Fibroblast of pulmonary artery (primary cell): Measurements from ENCODE around the gene DUSP7.

ENCODE experiments used
- DNase-seq: peaks from one replicate; pipeline ENCODE4 v3.0.0-alpha.2; 2010; ENCODE audit warnings: low read depth
- H3K4me3 ChIP-seq: replicated peaks from 2 replicates; pipeline ENCODE4 v1.5.1; 2011; ENCODE audit warnings: low read depth, mild to moderate bottlenecking, control low read depth, low read length, moderate library complexity
- CTCF ChIP-seq: IDR thresholded peaks from 2 replicates; pipeline ENCODE4 v1.5.1; 2011; ENCODE audit warnings: mild to moderate bottlenecking, control low read depth, low read length, inconsistent platforms; ENCODE audit errors: missing control alignments

The DUSP7 gene

GRCh38 chr3:52015438-52016228 is 40.7 kb downstream of the DUSP7 start:
- no peak for DNase-seq
- no peak overlapping the region for H3K4me3 ChIP-seq

GRCh38 chr3:52014613-52015012 is 41.8 kb downstream of the DUSP7 start:
- DNase-seq: no peak
- peak; percentile 17 for TF ChIP-seq CTCF
- H3K4me3 ChIP-seq: no peak overlapping the region

More at GRCh38 chr3:52015438-52016228, 40.7 kb downstream of the DUSP7 start:
- TF ChIP-seq CTCF: no peak

GRCh38 chr3:52013802-52014598 is 42.4 kb downstream of the DUSP7 start:
- no peak for DNase-seq
- no peak overlapping the region for H3K4me3 ChIP-seq
- TF ChIP-seq CTCF: no peak

- no peak overlapping the region for H3K4me3 ChIP-seq
- no peak for DNase-seq
- TF ChIP-seq CTCF: no peak
Measured at GRCh38 chr3:52012699-52013098, 43.7 kb downstream of the DUSP7 start.

- DNase-seq: no peak
- H3K4me3 ChIP-seq: no peak overlapping the region
- TF ChIP-seq CTCF: no peak
Measured at GRCh38 chr3:52010431-52010830, 45.9 kb downstream of the DUSP7 start.

GRCh38 chr3:52007291-52007690 is 49.1 kb downstream of the DUSP7 start:
- TF ChIP-seq CTCF: no peak

GRCh38 chr3:52006820-52007133 is 49.6 kb downstream of the DUSP7 start:
- H3K4me3 ChIP-seq: no peak overlapping the region
- DNase-seq: no peak
- no peak for TF ChIP-seq CTCF

More at GRCh38 chr3:52007291-52007690, 49.1 kb downstream of the DUSP7 start:
- DNase-seq: no peak
- H3K4me3 ChIP-seq: no peak overlapping the region
